ENCODE results near the gene MAGEA11.
"Not testable (repeated sequence)": the region's sequence is repeated elsewhere in the genome, so short reads cannot be mapped to it uniquely, and the experiment has no call there.

MAGEA11 gene

DNA sequence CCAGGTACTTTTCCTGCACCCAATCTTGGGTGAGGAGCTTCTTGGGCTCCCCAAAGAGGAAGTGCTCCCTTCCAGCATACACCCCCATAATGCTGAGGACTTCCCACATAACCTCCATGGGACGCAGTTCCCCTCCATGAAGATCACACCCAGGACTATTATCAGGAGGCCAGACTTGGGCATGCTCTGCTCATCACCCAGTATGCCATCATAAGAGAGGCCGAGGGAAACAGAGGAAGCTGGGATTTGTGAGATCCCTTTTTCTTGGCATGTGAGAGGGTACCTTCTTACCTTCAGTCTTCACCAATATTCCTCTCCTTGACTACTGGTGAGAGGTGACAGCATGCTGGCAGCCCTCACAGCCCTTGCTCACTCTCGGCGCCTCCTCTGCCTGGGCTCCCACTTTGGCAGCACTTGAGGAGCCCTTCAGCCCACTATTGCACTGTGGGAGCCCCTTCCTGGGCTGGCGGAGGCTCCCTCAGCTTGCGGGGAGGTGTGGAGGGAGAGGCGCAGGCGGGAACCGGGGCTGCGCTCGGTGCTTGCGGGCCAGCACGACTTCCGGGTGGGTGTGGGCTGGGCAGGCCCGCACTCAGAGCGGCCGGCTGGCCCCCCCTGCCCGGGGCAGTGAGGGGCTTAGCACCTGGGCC lies 46.3 kb downstream of the MAGEA11 start:
- no peak for DNase-seq (ENCODE audit: low read depth)
- no peak for TF ChIP-seq CTCF (conservative IDR thresholded peaks at IDR 0.05; ENCODE audit: control insufficient read depth, insufficient read depth, low read depth, low read length)
- no peak overlapping the region for H3K4me3 ChIP-seq (ENCODE audit: control insufficient read depth, low read depth, low read length)

DNA sequence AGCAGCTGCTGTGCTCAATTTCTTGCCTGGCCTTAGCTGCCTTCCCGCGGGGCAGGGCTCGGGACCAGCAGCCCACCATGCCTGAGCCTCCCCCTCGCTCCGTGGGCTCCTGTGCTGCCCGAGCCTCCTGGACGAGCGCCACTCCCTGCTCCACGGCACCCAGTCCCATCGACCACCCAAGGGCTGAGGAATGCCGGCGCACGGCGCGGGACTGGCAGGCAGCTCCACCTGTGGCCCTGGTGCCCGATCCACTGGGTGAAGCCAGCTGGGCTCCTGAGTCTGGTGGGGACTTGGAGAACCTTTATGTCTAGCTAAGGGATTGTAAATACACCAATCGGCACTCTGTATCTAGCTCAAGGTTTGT lies 46.8 kb downstream of the MAGEA11 start:
- not testable (repeated sequence) for H3K4me3 ChIP-seq (ENCODE audit: control insufficient read depth, low read depth, low read length); DNase-seq (ENCODE audit: low read depth)

DNA sequence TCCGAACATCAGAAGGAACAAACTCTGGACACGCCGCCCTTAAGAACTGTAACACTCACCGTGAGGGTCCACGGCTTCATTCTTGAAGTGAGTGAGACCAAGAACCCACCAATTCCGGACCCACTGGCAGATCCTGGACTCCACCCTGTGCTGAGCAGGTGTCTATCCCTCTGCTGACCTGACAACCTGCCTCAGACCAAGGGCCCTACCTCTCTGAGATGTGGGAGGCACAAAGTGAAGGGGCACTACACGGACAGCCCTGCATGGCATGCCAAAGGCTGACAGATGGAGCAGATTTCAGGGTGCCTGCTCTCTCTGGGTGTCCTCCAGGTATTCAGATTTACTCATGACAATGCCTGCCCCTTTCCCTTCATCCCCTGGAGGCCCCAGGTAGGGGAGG lies 48.0 kb downstream of the MAGEA11 start:
- H3K4me3 ChIP-seq (ENCODE audit: control insufficient read depth, low read depth, low read length): no peak overlapping the region
- DNase-seq (ENCODE audit: low read depth): no peak
- no peak for TF ChIP-seq CTCF (conservative IDR thresholded peaks at IDR 0.05; ENCODE audit: control insufficient read depth, insufficient read depth, low read depth, low read length)

GRCh38 chrX:149760965-149761364 lies 49.1 kb downstream of the MAGEA11 start:
- no peak overlapping the region for H3K4me3 ChIP-seq (ENCODE audit: control insufficient read depth, low read depth, low read length)
- no peak for DNase-seq (ENCODE audit: low read depth)
- no peak for TF ChIP-seq CTCF (conservative IDR thresholded peaks at IDR 0.05; ENCODE audit: control insufficient read depth, insufficient read depth, low read depth, low read length)

GRCh38 chrX:149761858-149762674 lies 50.2 kb downstream of the MAGEA11 start:
- DNase-seq (ENCODE audit: low read depth); H3K4me3 ChIP-seq (ENCODE audit: control insufficient read depth, low read depth, low read length): not testable (repeated sequence)

GRCh38 chrX:149762696-149763614 lies 51.1 kb downstream of the MAGEA11 start:
- DNase-seq (ENCODE audit: low read depth): no peak
- no peak overlapping the region for H3K4me3 ChIP-seq (ENCODE audit: control insufficient read depth, low read depth, low read length)
- no peak for TF ChIP-seq CTCF (conservative IDR thresholded peaks at IDR 0.05; ENCODE audit: control insufficient read depth, insufficient read depth, low read depth, low read length)

All from fibroblast of mammary gland (primary cell).